Posterior vena cava (tissue), 2 donors: Measurements from ENCODE around the gene RAB6D. TPM values are rescaled to one million over a fixed set of nuclear protein-coding genes. Genes with fewer than 3 reads are reported as not detected.
"Not testable (repeated sequence)": the region's sequence is repeated elsewhere in the genome, so short reads cannot be mapped to it uniquely, and the experiment has no call there.

Experiments
- DNase-seq: peaks from one replicate; pipeline ENCODE4 v3.0.0-alpha.2; 2020; ENCODE audit warnings: low spot score
- intact Hi-C, 2 donors: fragments of 100-400 bp; cut with DNase I; formaldehyde crosslinking; loops; one replicate each; pipeline versions ENCODE4 v1.14.1 to v1.14.2; 2022 to 2023
- total RNA-seq, 2 donors: library from RNA; stranded (reverse); fragmentation: NEBNext Ultra II Directional; extraction: Animal tissue kit (Norgen Biotek cat#: 25700); gene quantifications; one replicate each; pipeline ENCODE4 v1.2.1, GENCODE V29; 2021
- donor health status: DM: yes; HTN: yes; CAD: no.
- donor health status: DM: yes; HTN: yes; CAD: no.

Gene RAB6D
- total RNA-seq, 2 donors from 2014 or later: 0.19 TPM; not detected in 1

- peak; percentile 48 for DNase-seq
- intact Hi-C loops: not testable (repeated sequence)
These were observed 4.6 kb upstream of the RAB6D start for GRCh38 chr2:131368493-131369066.

GRCh38 chr2:131367352-131367751 lies 3.4 kb upstream of the RAB6D start:
- DNase-seq: peak; percentile 41
- intact Hi-C loops: no loop called here

GRCh38 chr2:131366643-131367042 lies 2.7 kb upstream of the RAB6D start:
- intact Hi-C loops: no loop called here
- peak; percentile 69 for DNase-seq

- no peak for DNase-seq
- intact Hi-C loops: no loop called here
These were observed 1.5 kb upstream of the RAB6D start for GRCh38 chr2:131365452-131365851.

- intact Hi-C loops, DNase-seq: not testable (repeated sequence)
These were observed 755 bp downstream of the RAB6D start for GRCh38 chr2:131363213-131363612.

- intact Hi-C loops, DNase-seq: not testable (repeated sequence)
These were observed 2.2 kb downstream of the RAB6D start for GRCh38 chr2:131361773-131362172.

- DNase-seq, intact Hi-C loops: not testable (repeated sequence)
These were observed 10.7 kb downstream of the RAB6D start for GRCh38 chr2:131353167-131353697.

GRCh38 chr2:131349021-131349420 lies 14.9 kb downstream of the RAB6D start:
- intact Hi-C loops: no loop called here
- no peak for DNase-seq

- DNase-seq, intact Hi-C loops: not testable (repeated sequence)
These were observed 16.9 kb downstream of the RAB6D start for GRCh38 chr2:131347035-131347434.

GRCh38 chr2:131339307-131339706 lies 24.7 kb downstream of the RAB6D start:
- intact Hi-C loops: loop anchor here in 1 of 2 donors (10.0 kb wide), 1 partner anchor 185 kb away; no protein-coding TSS in a partner anchor
- DNase-seq: not testable (repeated sequence)

- intact Hi-C loops: loop anchor here in 1 of 2 donors (10.0 kb wide), 1 partner anchor 181 kb away; no protein-coding TSS in a partner anchor
- not testable (repeated sequence) for DNase-seq
These were observed 28.6 kb downstream of the RAB6D start for GRCh38 chr2:131335319-131335718.

- DNase-seq: not testable (repeated sequence)
- intact Hi-C loops: loop anchor here in 1 of 2 donors (10.0 kb wide), 1 partner anchor 178 kb away; no protein-coding TSS in a partner anchor
These were observed 31.3 kb downstream of the RAB6D start for GRCh38 chr2:131332709-131333108.

- intact Hi-C loops: loop anchor here in 1 of 2 donors (10.0 kb wide), 1 partner anchor 176 kb away; no protein-coding TSS in a partner anchor
- not testable (repeated sequence) for DNase-seq
These were observed 33.0 kb downstream of the RAB6D start for GRCh38 chr2:131331000-131331399.

- intact Hi-C loops: no loop called here
- no peak for DNase-seq
These were observed 41.8 kb downstream of the RAB6D start for GRCh38 chr2:131322209-131322608.

- intact Hi-C loops, DNase-seq: not testable (repeated sequence)
These were observed 42.6 kb downstream of the RAB6D start for GRCh38 chr2:131321344-131321743.

GRCh38 chr2:131311001-131311400 lies 53.0 kb downstream of the RAB6D start:
- intact Hi-C loops: not testable (repeated sequence)

More at GRCh38 chr2:131311001-131311400, 53.0 kb downstream of the RAB6D start:
- not testable (repeated sequence) for DNase-seq

Other genes with a start within 250 kb of the RAB6D start
- under 1 TPM; 0.37 to 0.38 TPM for gene POTEE, start 154.6 kb downstream of the RAB6D start, total RNA-seq
- not detected for gene TUBA3D, start 112.0 kb upstream of the RAB6D start, total RNA-seq
- 10 to 100 TPM; 42.8 to 44.5 TPM for gene MZT2A, start 128.2 kb upstream of the RAB6D start, total RNA-seq
- gene CCDC74A, start 163.7 kb upstream of the RAB6D start, total RNA-seq: 1 to 10 TPM; 3.9 to 4.4 TPM